Neuronal stem cell (in vitro differentiated cells): ENCODE data around the gene MGLL.

Experiments used
- DNase-seq: peaks from one replicate; pipeline ENCODE4 v3.0.0-alpha.2; 2013; ENCODE audit warnings: low spot score
- H2AFZ ChIP-seq: one replicate; pipeline ENCODE4 v1.6.1; 2013; ENCODE audit warnings: mild to moderate bottlenecking, low read length, inconsistent platforms
- H2AK5ac ChIP-seq: 2 replicates; pipeline ENCODE4 v1.6.1; 2013; ENCODE audit warnings: low read depth, mild to moderate bottlenecking, inconsistent platforms, low read length, moderate library complexity, mixed read lengths
- H2BK120ac ChIP-seq: 2 replicates; pipeline ENCODE4 v1.6.1; 2013; ENCODE audit warnings: low read depth, mild to moderate bottlenecking, inconsistent platforms, low read length, moderate library complexity, mixed read lengths
- H2BK12ac ChIP-seq: one replicate; pipeline ENCODE4 v1.6.1; 2013; ENCODE audit warnings: low read length, inconsistent platforms
- H2BK15ac ChIP-seq: 2 replicates; pipeline ENCODE4 v1.6.1; 2013; ENCODE audit warnings: mild to moderate bottlenecking, low read length, inconsistent platforms, mixed read lengths
- H2BK5ac ChIP-seq: one replicate; pipeline ENCODE4 v1.6.1; 2013; ENCODE audit warnings: inconsistent platforms, mild to moderate bottlenecking, low read length, moderate library complexity
- H3K14ac ChIP-seq: one replicate; pipeline ENCODE4 v1.6.1; 2013; ENCODE audit warnings: low read length, inconsistent platforms
- H3K18ac ChIP-seq: 2 replicates; pipeline ENCODE4 v1.6.1; 2013; ENCODE audit warnings: low read length, inconsistent platforms
- H3K23ac ChIP-seq: 2 replicates; pipeline ENCODE4 v1.6.1; 2013; ENCODE audit warnings: low read depth, mild to moderate bottlenecking, mixed read lengths, low read length, inconsistent platforms; ENCODE audit not compliant: poor library complexity
- H3K27ac ChIP-seq: replicated peaks from 3 replicates; pipeline ENCODE4 v1.5.1; 2013; ENCODE audit warnings: low read length, inconsistent platforms
- H3K27me3 ChIP-seq, 3 experiments: 2 replicates each; pipeline ENCODE4 v1.6.1; 2013; ENCODE audit warnings: low read length in 3 of 3, mild to moderate bottlenecking in 2 of 3, inconsistent platforms in 1 of 3, low read depth in 1 of 3, mixed read lengths in 1 of 3, moderate library complexity in 1 of 3; ENCODE audit not compliant: control insufficient read depth in 3 of 3, insufficient read depth in 3 of 3
- H3K36me3 ChIP-seq, 2 donors: replicated peaks in 1 of 2; 2 replicates each; pipeline ENCODE4 v1.6.1; 2013; ENCODE audit warnings: low read length in 2 of 2; ENCODE audit not compliant: control insufficient read depth in 2 of 2, insufficient read depth in 2 of 2
- H3K4ac ChIP-seq: 2 replicates; pipeline ENCODE4 v1.6.1; 2013; ENCODE audit warnings: inconsistent platforms, mild to moderate bottlenecking, low read length, moderate library complexity
- H3K4me1 ChIP-seq, 2 donors: 1 replicate in 1 of 2; 2 replicates in 1 of 2; pipeline ENCODE4 v1.6.1; 2013; ENCODE audit warnings: low read length in 2 of 2, low read depth in 1 of 2; ENCODE audit not compliant: control insufficient read depth in 2 of 2, insufficient read depth in 1 of 2
- H3K4me2 ChIP-seq: one replicate; pipeline ENCODE4 v1.6.1; 2013; ENCODE audit warnings: mild to moderate bottlenecking, low read length, inconsistent platforms; ENCODE audit not compliant: insufficient read depth, poor library complexity, severe bottlenecking
- H3K4me3 ChIP-seq, 2 donors: 2 replicates each; pipeline ENCODE4 v1.5.1; 2013; ENCODE audit warnings: low read length in 2 of 2, mild to moderate bottlenecking in 2 of 2, inconsistent platforms in 1 of 2, moderate library complexity in 1 of 2
- H3K79me1 ChIP-seq: one replicate; pipeline ENCODE4 v1.6.1; 2013; ENCODE audit warnings: low read depth, mild to moderate bottlenecking, inconsistent platforms, low read length, moderate library complexity
- H3K9ac ChIP-seq: one replicate; pipeline ENCODE4 v1.6.1; 2013; ENCODE audit warnings: mild to moderate bottlenecking, low read depth, low read length, inconsistent platforms; ENCODE audit not compliant: poor library complexity
- H3K9me3 ChIP-seq, 2 donors: replicated peaks in 1 of 2; 2 replicates each; pipeline versions ENCODE3 to v1.6.1; 2013; ENCODE audit warnings: low read length in 2 of 2, mild to moderate bottlenecking in 2 of 2, inconsistent platforms in 1 of 2, low read depth in 1 of 2, mixed read lengths in 1 of 2, moderate library complexity in 1 of 2; ENCODE audit not compliant: control insufficient read depth in 2 of 2, insufficient read depth in 1 of 2
- H4K8ac ChIP-seq: one replicate; pipeline ENCODE4 v1.6.1; 2013; ENCODE audit warnings: low read depth, mild to moderate bottlenecking, inconsistent platforms, low read length, moderate library complexity
- H4K91ac ChIP-seq: one replicate; pipeline ENCODE4 v1.6.1; 2013; ENCODE audit warnings: low read length, low read depth, mild to moderate bottlenecking, inconsistent platforms; ENCODE audit not compliant: poor library complexity
- WGBS, 2 donors: extraction: QIAGEN DNeasy Blood & Tissue Kit; methylation state at CpG; one replicate each; pipeline ENCODE4 v1.1.7; 2013; ENCODE audit warnings: missing lambda C conversion rate in 2 of 2, mixed read lengths in 1 of 2; ENCODE audit not compliant: insufficient read length in 2 of 2, insufficient replicate concordance in 1 of 2; ENCODE audit errors: extremely low coverage in 2 of 2; 5-methylcytosine and 5-hydroxymethylcytosine counted together

MGLL gene

DNA sequence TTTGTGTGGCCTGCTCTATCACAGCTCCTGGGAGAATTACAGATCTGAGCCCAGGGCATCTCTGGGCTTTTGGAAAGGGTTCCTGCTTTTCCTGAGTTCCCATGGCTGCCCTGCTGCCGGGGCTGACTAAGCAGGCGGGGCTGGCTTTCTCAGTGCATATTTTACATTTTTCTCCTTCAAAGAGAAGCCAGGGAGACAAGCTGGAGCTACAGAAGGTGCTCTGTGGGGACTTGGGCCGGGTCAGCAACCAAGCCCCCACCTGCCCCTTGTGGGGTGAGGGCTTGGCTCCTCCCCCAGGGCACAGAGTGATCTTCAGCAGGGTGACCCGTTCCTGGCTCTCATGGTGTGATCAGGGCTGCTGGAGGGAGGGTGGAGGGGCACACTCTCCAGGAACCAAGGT, 132.2 kb downstream of the MGLL start:
- WGBS, 2 donors, result no CpG with 5 or more reads among the region's 4 CpGs
- H3K18ac ChIP-seq, result peak overlapping the region; percentile 81
- peaks cover 4 to 32% of the 10 kb centered on the region in 2 donors for H3K4me1 ChIP-seq
- DNase-seq, result no peak
- no peak overlapping the region for H3K4me3 ChIP-seq
- H4K8ac ChIP-seq, result no peak overlapping the region
- H3K23ac ChIP-seq, result no peak overlapping the region
- H4K91ac ChIP-seq, result peak overlapping the region; percentile 7
- peak overlapping the region; percentile 63 for H2BK15ac ChIP-seq
- peaks cover 0 to 13% (median 0%) of the 10 kb centered on the region in 3 experiments for H3K27me3 ChIP-seq
- no peak overlapping the region for H3K4me2 ChIP-seq
- H2BK5ac ChIP-seq, result peak overlapping the region; percentile 2
- no peak overlapping the region for H3K9ac ChIP-seq
- no peaks in the 10 kb centered on the region for H3K36me3 ChIP-seq
- H2BK120ac ChIP-seq, result peak overlapping the region; percentile 16
- H2BK12ac ChIP-seq, result peak overlapping the region; percentile 31
- H3K9me3 ChIP-seq, result no peaks in the 10 kb centered on the region
- H2AFZ ChIP-seq, result peak overlapping the region; percentile 77
- peak overlapping the region; percentile 41 for H3K27ac ChIP-seq
- no peaks in the 10 kb centered on the region for H3K79me1 ChIP-seq
- H2AK5ac ChIP-seq, result no peak overlapping the region
- H3K14ac ChIP-seq, result no peak overlapping the region
- H3K4ac ChIP-seq, result no peak overlapping the region

GRCh38 chr3:127689266-127689860, 133.0 kb downstream of the MGLL start:
- H3K9ac ChIP-seq, result no peak overlapping the region
- no peaks in the 10 kb centered on the region for H3K36me3 ChIP-seq
- WGBS, 2 donors, result no CpG with 5 or more reads among the region's 19 CpGs
- peak overlapping the region; percentile 70 for H2AK5ac ChIP-seq
- peaks cover 0 to 13% (median 0%) of the 10 kb centered on the region in 3 experiments for H3K27me3 ChIP-seq
- no peak overlapping the region for H3K4me2 ChIP-seq
- H2BK15ac ChIP-seq, result peak overlapping the region; percentile 18
- peak overlapping the region; percentile 19 for H4K91ac ChIP-seq
- H3K27ac ChIP-seq, result no peak overlapping the region
- no peak for DNase-seq
- H3K14ac ChIP-seq, result no peak overlapping the region
- no peak overlapping the region for H2BK120ac ChIP-seq
- no peaks in the 10 kb centered on the region for H3K9me3 ChIP-seq
- no peaks in the 10 kb centered on the region for H3K79me1 ChIP-seq
- H4K8ac ChIP-seq, result no peak overlapping the region
- no peak overlapping the region for H3K4me3 ChIP-seq
- no peak overlapping the region for H2BK5ac ChIP-seq
- H3K4ac ChIP-seq, result no peak overlapping the region
- peak overlapping the region; percentile 93 for H2BK12ac ChIP-seq
- no peak overlapping the region for H3K23ac ChIP-seq
- H2AFZ ChIP-seq, result no peak overlapping the region
- peak overlapping the region; percentile 87 for H3K18ac ChIP-seq
- H3K4me1 ChIP-seq, result peaks cover 4 to 32% of the 10 kb centered on the region in 2 donors

DNA sequence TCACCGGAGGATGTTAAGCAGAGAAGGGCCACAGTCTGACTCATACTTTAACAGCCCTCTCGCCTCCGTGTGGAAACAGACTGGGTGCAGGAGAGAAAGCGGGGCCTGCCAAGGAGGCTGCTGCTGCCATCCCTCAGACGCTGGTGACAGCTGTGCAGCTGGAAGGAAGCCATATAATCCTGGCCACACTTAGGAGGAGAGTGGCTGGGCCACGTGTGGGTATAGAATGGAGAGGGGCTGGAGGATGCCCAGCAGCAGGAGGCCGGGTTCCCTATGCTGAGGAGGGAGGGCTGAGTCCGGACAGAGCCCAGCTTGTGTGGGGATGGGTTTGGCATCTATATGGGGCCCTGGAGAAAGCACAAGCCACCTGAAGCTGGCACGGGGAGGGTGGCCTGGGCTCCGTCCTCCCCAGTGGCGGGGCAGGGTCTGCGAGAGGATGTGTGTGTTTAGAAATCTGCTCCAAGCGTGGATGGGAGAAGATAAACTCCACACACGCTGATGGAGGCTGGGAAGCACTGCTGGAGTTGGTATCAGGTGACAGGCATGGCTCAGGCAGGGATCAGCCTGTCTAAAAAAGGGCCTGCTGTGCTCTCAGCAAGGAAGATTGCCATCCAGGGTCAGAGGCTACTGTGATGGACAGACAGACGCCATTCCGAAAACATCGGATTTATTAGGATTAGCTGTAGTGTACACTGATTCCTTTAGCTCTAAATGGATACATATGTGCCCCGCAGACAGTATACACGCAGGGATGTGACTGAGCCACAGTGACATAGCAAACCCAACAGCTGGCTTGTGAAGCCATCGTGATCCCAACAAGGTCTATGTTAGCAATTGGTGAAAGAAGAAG, 133.7 kb downstream of the MGLL start:
- peak overlapping the region; percentile 29 for H2BK15ac ChIP-seq
- H3K4me1 ChIP-seq, result peaks cover 4 to 32% of the 10 kb centered on the region in 2 donors
- H4K8ac ChIP-seq, result peak overlapping the region; percentile 68
- no peak for DNase-seq
- H4K91ac ChIP-seq, result peak overlapping the region; percentile 19
- no peak overlapping the region for H2BK120ac ChIP-seq
- H3K27ac ChIP-seq, result peak overlapping the region; percentile 6
- no peak overlapping the region for H3K9ac ChIP-seq
- no peak overlapping the region for H3K14ac ChIP-seq
- peak overlapping the region; percentile 87 for H3K18ac ChIP-seq
- no peak overlapping the region for H2AFZ ChIP-seq
- WGBS, 2 donors, result no CpG with 5 or more reads among the region's 20 CpGs
- H3K23ac ChIP-seq, result peak overlapping the region; percentile 15
- H3K4ac ChIP-seq, result no peak overlapping the region
- H3K4me3 ChIP-seq, result no peak overlapping the region
- H3K4me2 ChIP-seq, result no peak overlapping the region
- peak overlapping the region; percentile 23 for H2AK5ac ChIP-seq
- H3K9me3 ChIP-seq, result no peaks in the 10 kb centered on the region
- H2BK12ac ChIP-seq, result peak overlapping the region; percentile 35
- no peak overlapping the region for H2BK5ac ChIP-seq
- H3K79me1 ChIP-seq, result no peaks in the 10 kb centered on the region
- peaks cover 0 to 13% (median 0%) of the 10 kb centered on the region in 3 experiments for H3K27me3 ChIP-seq
- no peaks in the 10 kb centered on the region for H3K36me3 ChIP-seq

DNA sequence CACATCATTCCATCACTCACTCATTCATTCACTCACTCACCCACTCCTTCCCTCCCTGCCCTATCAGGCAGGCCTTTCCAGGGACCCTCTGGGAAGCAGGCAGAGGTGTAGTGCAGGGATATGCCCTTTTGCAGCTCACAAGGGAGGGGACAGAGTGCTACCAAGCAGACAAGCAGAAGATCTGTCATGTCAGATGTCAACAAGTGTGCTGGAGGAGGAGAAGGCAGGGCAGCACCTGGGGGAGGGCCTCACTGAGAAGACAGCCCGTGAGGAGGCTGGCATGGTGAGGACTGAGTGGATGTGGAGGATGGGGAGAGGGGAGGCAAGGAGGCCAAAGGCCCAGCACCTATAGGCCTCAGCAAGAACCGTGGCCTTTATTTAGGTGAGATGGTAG, 134.3 kb downstream of the MGLL start:
- Histone ChIP-seq H3K79me1 (no peaks in the 10 kb centered on the region), H4K8ac (no peak overlapping the region), H3K4me2 (no peak overlapping the region), H3K27me3 (peaks cover 0 to 10% (median 0%) of the 10 kb centered on the region in 3 experiments), H2BK120ac (no peak overlapping the region), H3K9me3 (no peaks in the 10 kb centered on the region), H3K4me3 (no peak overlapping the region), H3K18ac (peak overlapping the region; percentile 76), H3K14ac (no peak overlapping the region), H3K4ac (peak overlapping the region; percentile 43), H2AK5ac (peak overlapping the region; percentile 23), H2BK15ac (peak overlapping the region; percentile 29), H4K91ac (no peak overlapping the region), H3K27ac (no peak overlapping the region), H3K23ac (no peak overlapping the region), H3K9ac (no peak overlapping the region), H3K36me3 (no peaks in the 10 kb centered on the region), H2BK5ac (no peak overlapping the region), H2AFZ (no peak overlapping the region), H3K4me1 (peaks cover 4 to 32% of the 10 kb centered on the region in 2 donors), H2BK12ac (peak overlapping the region; percentile 35)
- WGBS, 2 donors, result no CpG with 5 or more reads among the region's 2 CpGs
- DNase-seq, result no peak
